Pancreas (tissue), 10 donors: ENCODE results near the gene HS3ST4. TPM values are rescaled to one million over a fixed set of nuclear protein-coding genes. Genes with fewer than 3 reads are reported as not detected.

Source experiments
- ATAC-seq, 4 donors: fragments of 200-7000 bp; cut with Tn5 transposase; one replicate each; pipeline versions ENCODE4 v1.8.0 to v1.9.1; 2020; ENCODE audit warnings: mild to moderate bottlenecking in 4 of 4, moderate library complexity in 4 of 4
- DNase-seq, 6 donors: peaks; one replicate each; pipeline ENCODE4 v3.0.0-alpha.2; 2020
- FAIRE-seq: peaks from 2 replicates; lab custom pipeline; 2012; peaks lifted over from hg19 to GRCh38; lab: Jason Lieb, UNC
- H3K27ac ChIP-seq, 4 donors: fragments of 200-600 bp; sonication (generic); 1 replicate in 3 of 4; 2 replicates in 1 of 4; pipeline versions ENCODE4 v1.5.0 to v1.8.0; 2020
- H3K27me3 ChIP-seq, 4 donors: fragments of 200-600 bp; one replicate each; pipeline ENCODE4 v1.8.0; 2021
- H3K36me3 ChIP-seq, 3 donors: fragments of 200-600 bp; sonication (generic) in 1 of 3; one replicate each; pipeline versions ENCODE4 v1.5.0 to v1.8.0; 2020 to 2021
- H3K4me1 ChIP-seq, 3 donors: fragments of 200-600 bp; one replicate each; pipeline ENCODE4 v1.8.0; 2021
- H3K4me3 ChIP-seq, 4 donors: fragments of 200-600 bp; sonication (generic) in 2 of 4; one replicate each; pipeline versions ENCODE4 v1.5.0 to v1.8.0; 2020 to 2021
- H3K9me3 ChIP-seq, 4 donors: fragments of 200-600 bp; one replicate each; pipeline ENCODE4 v1.8.0; 2021
- CTCF ChIP-seq, 4 donors: fragments of 200-600 bp; sonication (generic) in 3 of 4; IDR thresholded peaks; one replicate each; pipeline versions ENCODE4 v1.5.0 to v1.8.0; 2021; ENCODE audit warnings: antibody characterized with exemption in 4 of 4
- WGBS, 2 donors: extraction: QIAGEN DNeasy Blood & Tissue Kit; methylation state at CpG; one replicate each; pipeline ENCODE4 v1.1.7; 2013; 5-methylcytosine and 5-hydroxymethylcytosine counted together
- intact Hi-C, 3 donors: fragments of 100-400 bp; cut with DNase I; formaldehyde crosslinking; loops; one replicate each; pipeline versions ENCODE4 v1.11.1 to v1.14.2; 2022
- polyA plus RNA-seq, 2 donors: library from polyadenylated mRNA; stranded (reverse); fragments of 200-250 nt; gene quantifications; one replicate each; pipeline ENCODE4 v1.2.3, GENCODE V29; 2013
- total RNA-seq, 6 donors: library from RNA; stranded (reverse); fragmentation: NEBNext Ultra II Directional in 4 of 6; extraction: Animal tissue kit (Norgen Biotek cat#: 25700) in 4 of 6; gene quantifications; one replicate each; pipeline versions ENCODE4 v1.2.1 to v1.2.4, GENCODE V29; 2021 to 2023
- donor health status: healthy with polysubstance abuse.
- donor health status: DM: no; HTN: no; CAD: no; lungs with moderate emphysema.
- donor health status: DM: no; HTN: no; CAD: no.
- donor health status: control.
- donor health status: control.
- donor health status: Bipolar disorder and iron deficiency.
- donor health status: DM: yes; HTN: yes; CAD: no.
- donor health status: DM: no; HTN: no; CAD: no.
- donor health status: DM: no; HTN: no; CAD: no.
- donor health status: DM: yes; HTN: yes; CAD: no.

HS3ST4 gene
- total and polyA plus RNA-seq, 8 donors, result 0.05 to 0.19 TPM; not detected in 6

- no peak for TF ChIP-seq CTCF (IDR thresholded peaks at IDR 0.05)
- no peaks in the 10 kb centered on the region for H3K36me3 ChIP-seq
- no peak for DNase-seq
- no peaks in the 10 kb centered on the region for H3K27me3 ChIP-seq
- H3K4me1 ChIP-seq, result no peaks in the 10 kb centered on the region
- no peak overlapping the region for H3K27ac ChIP-seq
- ATAC-seq, result no peak
- no peak for FAIRE-seq
- WGBS, 2 donors, result 61 to 64% methylated on average over 4 of the region's 4 CpGs
- no peak overlapping the region for H3K4me3 ChIP-seq
- no peaks in the 10 kb centered on the region for H3K9me3 ChIP-seq
- intact Hi-C loops, result no loop called here
Observed at GRCh38 chr16:25941800-25942499, 250.2 kb downstream of the HS3ST4 start.

- Histone ChIP-seq H3K9me3 (no peaks in the 10 kb centered on the region), H3K27ac (no peak overlapping the region), H3K36me3 (no peaks in the 10 kb centered on the region), H3K4me3 (no peak overlapping the region), H3K4me1 (no peaks in the 10 kb centered on the region), H3K27me3 (peaks cover 0 to 6% (median 0%) of the 10 kb centered on the region in 4 donors)
- ATAC-seq (no peak), FAIRE-seq (no peak), DNase-seq (no peak)
- intact Hi-C loops, result no loop called here
- no peak for TF ChIP-seq CTCF (IDR thresholded peaks at IDR 0.05)
- 18 to 21% methylated on average over 3 of the region's 3 CpGs for WGBS, 2 donors
Observed at GRCh38 chr16:25950586-25951281, 259.0 kb downstream of the HS3ST4 start.

- FAIRE-seq (no peak), ATAC-seq (no peak), DNase-seq (no peak)
- Histone ChIP-seq H3K27me3 (peaks cover 0 to 6% (median 0%) of the 10 kb centered on the region in 4 donors), H3K4me3 (no peak overlapping the region), H3K9me3 (no peaks in the 10 kb centered on the region), H3K27ac (no peak overlapping the region), H3K4me1 (no peaks in the 10 kb centered on the region), H3K36me3 (no peaks in the 10 kb centered on the region)
- WGBS, 2 donors, result 63 to 83% methylated on average over 1 of the region's 1 CpG
- intact Hi-C loops, result no loop called here
- TF ChIP-seq CTCF (IDR thresholded peaks at IDR 0.05), result no peak
Observed at GRCh38 chr16:25951999-25952398, 260.2 kb downstream of the HS3ST4 start.

DNA sequence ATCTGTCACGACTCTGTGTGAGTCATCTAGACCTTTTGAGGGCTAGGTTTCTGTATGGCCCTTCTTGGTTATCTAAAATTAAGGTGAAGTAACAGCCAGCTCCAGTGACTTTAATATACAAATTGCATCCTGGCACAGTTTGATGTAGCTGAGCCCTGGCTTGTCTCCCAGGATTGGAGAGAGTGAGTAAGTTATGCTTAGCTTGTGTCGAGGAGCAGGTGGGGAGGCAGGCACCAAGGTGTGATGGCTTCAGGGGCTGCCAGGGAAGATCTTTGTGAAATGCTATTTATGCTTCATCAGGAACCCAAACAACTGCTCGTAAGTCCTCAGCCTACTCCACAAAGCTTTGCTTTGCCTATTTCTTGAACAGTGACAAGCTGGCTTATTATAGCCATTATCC is 261.2 kb downstream of the HS3ST4 start:
- H3K27me3 ChIP-seq, result peaks cover 0 to 6% (median 0%) of the 10 kb centered on the region in 4 donors
- intact Hi-C loops, result no loop called here
- TF ChIP-seq CTCF (IDR thresholded peaks at IDR 0.05), result no peak
- H3K4me1 ChIP-seq, result no peaks in the 10 kb centered on the region
- H3K27ac ChIP-seq, result no peak overlapping the region
- no peaks in the 10 kb centered on the region for H3K9me3 ChIP-seq
- no peak for ATAC-seq
- H3K36me3 ChIP-seq, result no peaks in the 10 kb centered on the region
- 58 to 66% methylated on average over 3 of the region's 3 CpGs for WGBS, 2 donors
- no peak for FAIRE-seq
- no peak for DNase-seq
- no peak overlapping the region for H3K4me3 ChIP-seq

DNA sequence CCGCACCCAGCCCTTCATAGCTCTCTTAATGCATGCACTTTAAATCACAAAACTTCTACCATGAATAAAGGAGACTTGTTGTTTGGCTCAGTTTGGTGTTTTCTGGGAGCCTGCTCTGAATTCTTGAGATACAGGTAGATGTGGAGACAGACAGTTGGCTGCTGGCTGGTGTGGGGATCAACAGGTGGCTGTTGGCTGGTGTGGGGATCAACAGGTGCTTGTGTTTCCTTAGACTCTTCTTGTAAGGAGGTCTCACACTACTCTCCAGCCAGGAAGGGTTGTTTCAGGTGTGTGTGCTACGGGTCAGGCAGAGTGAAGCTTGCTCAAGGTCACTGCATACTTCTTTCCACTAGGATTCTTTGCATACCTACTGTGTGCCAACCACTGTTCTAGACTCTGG is 265.9 kb downstream of the HS3ST4 start:
- no peak overlapping the region for H3K4me3 ChIP-seq
- no peaks in the 10 kb centered on the region for H3K9me3 ChIP-seq
- no peak for FAIRE-seq
- H3K27ac ChIP-seq, result no peak overlapping the region
- DNase-seq, result no peak
- WGBS, 2 donors, result 58 to 69% methylated on average over 2 of the region's 2 CpGs
- ATAC-seq, result no peak
- TF ChIP-seq CTCF (IDR thresholded peaks at IDR 0.05), result no peak
- H3K4me1 ChIP-seq, result no peaks in the 10 kb centered on the region
- no peaks in the 10 kb centered on the region for H3K36me3 ChIP-seq
- intact Hi-C loops, result no loop called here
- H3K27me3 ChIP-seq, result no peaks in the 10 kb centered on the region
